ENCODE data around the gene GSAP.

DNA sequence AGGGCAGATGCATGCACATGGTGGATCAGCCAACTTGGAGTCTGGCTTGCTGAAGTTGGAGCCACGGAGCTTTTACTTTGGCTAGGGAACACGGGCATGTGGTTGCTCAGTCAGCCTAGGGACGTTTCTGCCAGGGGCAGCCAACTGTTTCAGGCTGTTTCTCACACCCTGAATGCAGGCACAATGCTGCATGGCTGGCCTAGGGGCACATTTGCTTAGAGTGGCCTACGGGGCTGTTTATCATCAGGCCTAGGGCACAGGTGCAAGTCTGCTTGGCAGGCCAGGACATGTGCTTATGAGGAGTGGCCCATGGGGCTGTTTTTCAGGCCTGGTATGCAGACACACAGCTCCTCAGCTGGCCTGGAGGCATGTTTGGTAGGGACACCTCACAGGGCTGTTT, 107.4 kb downstream of the GSAP start:
- TF ChIP-seq, protein P1, sequence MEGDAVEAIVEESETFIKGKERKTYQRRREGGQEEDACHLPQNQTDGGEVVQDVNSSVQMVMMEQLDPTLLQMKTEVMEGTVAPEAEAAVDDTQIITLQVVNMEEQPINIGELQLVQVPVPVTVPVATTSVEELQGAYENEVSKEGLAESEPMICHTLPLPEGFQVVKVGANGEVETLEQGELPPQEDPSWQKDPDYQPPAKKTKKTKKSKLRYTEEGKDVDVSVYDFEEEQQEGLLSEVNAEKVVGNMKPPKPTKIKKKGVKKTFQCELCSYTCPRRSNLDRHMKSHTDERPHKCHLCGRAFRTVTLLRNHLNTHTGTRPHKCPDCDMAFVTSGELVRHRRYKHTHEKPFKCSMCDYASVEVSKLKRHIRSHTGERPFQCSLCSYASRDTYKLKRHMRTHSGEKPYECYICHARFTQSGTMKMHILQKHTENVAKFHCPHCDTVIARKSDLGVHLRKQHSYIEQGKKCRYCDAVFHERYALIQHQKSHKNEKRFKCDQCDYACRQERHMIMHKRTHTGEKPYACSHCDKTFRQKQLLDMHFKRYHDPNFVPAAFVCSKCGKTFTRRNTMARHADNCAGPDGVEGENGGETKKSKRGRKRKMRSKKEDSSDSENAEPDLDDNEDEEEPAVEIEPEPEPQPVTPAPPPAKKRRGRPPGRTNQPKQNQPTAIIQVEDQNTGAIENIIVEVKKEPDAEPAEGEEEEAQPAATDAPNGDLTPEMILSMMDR (IDR thresholded peaks at IDR 0.05; ENCODE audit: insufficient read depth, low read length, poor library complexity, severe bottlenecking) = no peak
- TF ChIP-seq EZH2phosphoT487 (conservative IDR thresholded peaks at IDR 0.05; ENCODE audit: low read length) = no peak

All from SU-DHL-6 (cell line).